Gastrocnemius medialis (tissue), 4 donors: ENCODE results near the gene BRSK1. TPM values are rescaled to one million over a fixed set of nuclear protein-coding genes. Genes with fewer than 3 reads are reported as not detected.

ENCODE experiments used
- ATAC-seq, 2 donors: fragments of 150-250 bp; one replicate each; pipeline ENCODE4 v1.9.1; 2016
- DNase-seq, 2 donors: peaks; one replicate each; pipeline ENCODE4 v3.0.0-alpha.2; 2019
- H3K27ac ChIP-seq, 4 donors: fragments of 200-600 bp; sonication (generic); 1 replicate in 1 of 4; 2 replicates in 3 of 4; pipeline ENCODE4 v1.5.1; 2016 to 2018; ENCODE audit warnings: mild to moderate bottlenecking in 2 of 4, moderate library complexity in 1 of 4
- H3K27me3 ChIP-seq, 3 donors: fragments of 200-600 bp; sonication (generic) in 2 of 3; 1 replicate in 1 of 3; 2 replicates in 2 of 3; pipeline versions ENCODE4 v1.5.1 to v1.6.0; 2016 to 2019; ENCODE audit warnings: mild to moderate bottlenecking in 1 of 3, moderate library complexity in 1 of 3
- H3K36me3 ChIP-seq, 2 donors: fragments of 200-600 bp; sonication (generic) in 1 of 2; one replicate each; pipeline ENCODE4 v1.5.1; 2017 to 2018
- H3K4me1 ChIP-seq, 2 donors: fragments of 200-600 bp; sonication (generic) in 1 of 2; one replicate each; pipeline ENCODE4 v1.5.1; 2016 to 2017; ENCODE audit warnings: mild to moderate bottlenecking in 2 of 2
- H3K4me3 ChIP-seq, 4 donors: fragments of 200-600 bp; sonication (generic) in 3 of 4; 1 replicate in 1 of 4; 2 replicates in 3 of 4; pipeline ENCODE4 v1.5.1; 2016 to 2019; ENCODE audit warnings: mild to moderate bottlenecking in 2 of 4
- H3K9me3 ChIP-seq, 3 donors: fragments of 200-600 bp; sonication (generic) in 2 of 3; 1 replicate in 1 of 3; 2 replicates in 2 of 3; pipeline ENCODE4 v1.5.1; 2016 to 2019
- POLR2A ChIP-seq, 2 donors: fragments of 450-650 bp; IDR thresholded peaks; one replicate each; pipeline ENCODE4 v1.6.1; 2017; ENCODE audit warnings: antibody characterized with exemption in 2 of 2, mild to moderate bottlenecking in 2 of 2, moderate library complexity in 2 of 2
- in situ Hi-C, 4 donors: fragments of 200-750 bp; cut with MboI; loops; one replicate each; pipeline versions ENCODE4 v1.15.0 to v1.8.0; 2017; ENCODE audit warnings: low sequenced_read_pairs in 4 of 4
- intact Hi-C: fragments of 100-400 bp; cut with DNase I; formaldehyde crosslinking; loops from one replicate; pipeline ENCODE4 v1.15.1; 2023; ENCODE audit warnings: low total_unique reads
- microRNA-seq, 2 donors: library from miRNA; unstranded; fragments of <30 nt; microRNA quantifications; one replicate each; pipeline ENCODE4, GENCODE V29; 2016; ENCODE audit warnings: borderline replicate concordance in 2 of 2
- total RNA-seq, 4 donors: library from RNA; depleted of rRNA; stranded (reverse); fragments of >200 nt; gene quantifications; one replicate each; pipeline versions ENCODE4 v1.1.0 to v1.2.3, GENCODE V29; 2016
- TF ChIP-seq, protein P1 (sequence below), 5 experiments: fragments of 450-650 bp in 3 of 5; fragments of 200-600 bp in 2 of 5; sonication (generic) in 2 of 5; IDR thresholded peaks in 4 of 5; conservative IDR thresholded peaks in 1 of 5; 1 replicate in 4 of 5; 2 replicates in 1 of 5; pipeline ENCODE4 v1.5.1; 2016 to 2019; ENCODE audit warnings: antibody characterized with exemption in 5 of 5, mild to moderate bottlenecking in 3 of 5, moderate library complexity in 3 of 5

BRSK1 gene
- total RNA-seq, 4 donors from 2014 or later, result not detected

GRCh38 chr19:55358493-55358892 is 74.7 kb downstream of the BRSK1 start:
- ATAC-seq (no peak), DNase-seq (no peak)
- intact Hi-C loops (no loop called here), in situ Hi-C loops (no loop called here)
- no peak overlapping the region for H3K27ac ChIP-seq
- H3K36me3 ChIP-seq, result no peaks in the 10 kb centered on the region
- no peak overlapping the region for H3K4me3 ChIP-seq
- peaks cover 17 to 31% (median 25%) of the 10 kb centered on the region in 3 donors for H3K27me3 ChIP-seq
- H3K4me1 ChIP-seq, result peaks cover 0 to 10% of the 10 kb centered on the region in 2 donors
- no peaks in the 10 kb centered on the region for H3K9me3 ChIP-seq
- no peak for TF ChIP-seq POLR2A (IDR thresholded peaks at IDR 0.05)
- TF ChIP-seq, protein P1, sequence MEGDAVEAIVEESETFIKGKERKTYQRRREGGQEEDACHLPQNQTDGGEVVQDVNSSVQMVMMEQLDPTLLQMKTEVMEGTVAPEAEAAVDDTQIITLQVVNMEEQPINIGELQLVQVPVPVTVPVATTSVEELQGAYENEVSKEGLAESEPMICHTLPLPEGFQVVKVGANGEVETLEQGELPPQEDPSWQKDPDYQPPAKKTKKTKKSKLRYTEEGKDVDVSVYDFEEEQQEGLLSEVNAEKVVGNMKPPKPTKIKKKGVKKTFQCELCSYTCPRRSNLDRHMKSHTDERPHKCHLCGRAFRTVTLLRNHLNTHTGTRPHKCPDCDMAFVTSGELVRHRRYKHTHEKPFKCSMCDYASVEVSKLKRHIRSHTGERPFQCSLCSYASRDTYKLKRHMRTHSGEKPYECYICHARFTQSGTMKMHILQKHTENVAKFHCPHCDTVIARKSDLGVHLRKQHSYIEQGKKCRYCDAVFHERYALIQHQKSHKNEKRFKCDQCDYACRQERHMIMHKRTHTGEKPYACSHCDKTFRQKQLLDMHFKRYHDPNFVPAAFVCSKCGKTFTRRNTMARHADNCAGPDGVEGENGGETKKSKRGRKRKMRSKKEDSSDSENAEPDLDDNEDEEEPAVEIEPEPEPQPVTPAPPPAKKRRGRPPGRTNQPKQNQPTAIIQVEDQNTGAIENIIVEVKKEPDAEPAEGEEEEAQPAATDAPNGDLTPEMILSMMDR (IDR thresholded peaks at IDR 0.05 in 4 of 5, conservative IDR thresholded peaks at IDR 0.05 in 1 of 5), result no peak

DNA sequence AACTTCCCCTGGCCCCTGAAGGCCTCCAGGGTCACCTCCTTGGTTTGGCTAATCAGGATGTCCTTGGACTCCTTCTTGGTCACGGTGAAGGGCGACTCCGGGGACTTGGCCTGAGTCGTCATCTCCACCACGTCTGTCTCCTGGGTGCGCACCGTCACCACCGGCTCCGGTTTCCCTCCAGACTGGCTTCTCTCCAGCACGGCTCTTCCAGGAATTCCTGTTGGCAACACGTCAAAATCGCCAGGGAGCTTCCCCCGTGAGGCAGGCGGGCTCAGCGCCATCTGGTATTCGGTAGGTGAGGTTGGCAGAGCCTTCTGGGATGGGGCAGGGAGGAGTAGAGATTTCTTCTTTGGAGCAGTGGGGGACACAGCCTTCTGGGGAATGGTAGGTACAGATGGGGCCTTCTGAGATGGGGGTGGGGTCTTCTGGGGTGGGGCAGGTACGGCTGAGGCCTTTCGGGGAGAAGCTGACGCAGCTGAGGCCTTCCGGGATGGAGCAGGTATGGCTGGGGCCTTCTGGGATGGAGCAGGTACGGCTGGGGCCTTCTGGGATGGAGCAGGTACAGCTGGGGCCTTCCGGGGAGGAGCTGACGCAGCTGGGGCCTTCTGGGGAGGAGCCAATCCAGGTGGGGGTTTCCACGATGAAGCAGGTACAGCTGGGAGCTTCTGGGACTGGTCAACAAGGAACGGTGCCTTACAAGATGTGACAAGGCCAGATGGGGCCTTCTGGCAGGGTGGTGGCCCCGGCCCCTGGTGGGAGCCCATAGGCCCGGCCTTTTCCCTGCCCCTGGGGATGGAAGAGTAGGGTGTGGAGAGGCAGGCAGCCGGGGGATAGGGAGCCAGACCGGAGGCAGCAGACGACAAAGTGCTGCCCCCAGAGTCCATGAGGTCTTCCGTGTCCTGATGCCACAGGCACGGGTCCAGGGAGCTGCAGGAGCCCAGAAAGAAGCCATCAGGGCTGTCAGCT is 75.4 kb downstream of the BRSK1 start:
- intact Hi-C loops, result no loop called here
- Histone ChIP-seq H3K27ac (no peak overlapping the region), H3K9me3 (no peaks in the 10 kb centered on the region), H3K36me3 (no peaks in the 10 kb centered on the region), H3K27me3 (peaks cover 12 to 24% (median 17%) of the 10 kb centered on the region in 3 donors), H3K4me1 (peaks cover 0 to 2% of the 10 kb centered on the region in 2 donors), H3K4me3 (no peak overlapping the region)
- DNase-seq (no peak), ATAC-seq (no peak)
- TF ChIP-seq, protein P1 (IDR thresholded peaks at IDR 0.05 in 4 of 5, conservative IDR thresholded peaks at IDR 0.05 in 1 of 5), result no peak
- no peak for TF ChIP-seq POLR2A (IDR thresholded peaks at IDR 0.05)
- in situ Hi-C loops, result no loop called here

DNA sequence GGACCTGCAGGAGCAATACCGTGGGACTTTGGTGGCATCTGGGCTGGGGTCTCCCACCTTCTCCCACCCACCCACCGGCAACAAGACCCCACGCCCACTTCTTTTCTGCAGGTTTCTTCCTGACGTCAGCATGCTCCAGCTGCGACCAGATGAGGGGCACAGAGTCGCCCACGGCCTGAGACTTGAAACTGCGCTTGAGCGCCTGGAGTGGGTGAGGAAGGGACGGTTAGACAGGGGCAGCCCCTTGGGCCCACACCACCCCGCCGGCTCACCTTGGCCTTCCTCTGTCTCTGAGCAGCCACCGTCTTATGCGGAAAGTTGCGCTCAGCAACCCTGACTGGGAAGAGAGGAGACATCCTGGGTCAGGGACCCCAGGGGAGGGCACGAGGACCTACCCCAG is 77.1 kb downstream of the BRSK1 start:
- no peaks in the 10 kb centered on the region for H3K36me3 ChIP-seq
- no peaks in the 10 kb centered on the region for H3K9me3 ChIP-seq
- TF ChIP-seq, protein P1 (IDR thresholded peaks at IDR 0.05 in 4 of 5, conservative IDR thresholded peaks at IDR 0.05 in 1 of 5), result no peak
- no peak for TF ChIP-seq POLR2A (IDR thresholded peaks at IDR 0.05)
- peaks cover 2 to 7% (median 4%) of the 10 kb centered on the region in 3 donors for H3K27me3 ChIP-seq
- DNase-seq, result no peak
- no peak for ATAC-seq
- H3K27ac ChIP-seq, result no peak overlapping the region
- no peak overlapping the region for H3K4me3 ChIP-seq
- H3K4me1 ChIP-seq, result no peaks in the 10 kb centered on the region
- in situ Hi-C loops, result no loop called here
- intact Hi-C loops, result no loop called here

Small RNA genes within 50 kb of the gene (microRNA-seq; reads per million reads assigned to microRNA genes)
- gene MIR6802 (0 reads per million in 2 donors), gene MIR6803 (6.0 to 14.2 reads per million in 2 donors)

Other genes with a start within 250 kb of the BRSK1 start
- under 1 TPM in 1 of 4 donors, not detected in 3; 0.16 TPM for gene GP6, start 245.7 kb upstream of the BRSK1 start, total RNA-seq
- 10 to 100 TPM in 1 of 4 donors, 1 to 10 TPM in 3; 5.2 to 10.5 (median 7.6) TPM for gene RDH13, start 220.8 kb upstream of the BRSK1 start, total RNA-seq
- 1 to 10 TPM in 2 of 4 donors, under 1 TPM in 2; 0.25 to 2.4 (median 1.3) TPM for gene EPS8L1, start 208.1 kb upstream of the BRSK1 start, total RNA-seq
- gene PPP1R12C, start 166.4 kb upstream of the BRSK1 start, total RNA-seq, result 10 to 100 TPM; 22.6 to 28.2 (median 26.2) TPM
- gene TNNT1, start 134.8 kb upstream of the BRSK1 start, total RNA-seq, result 1,000 to 10,000 TPM; 2,342 to 9,166 (median 6,627) TPM
- gene TNNI3, start 126.3 kb upstream of the BRSK1 start, total RNA-seq, result 1 to 10 TPM; 1.6 to 6.2 (median 5.5) TPM
- under 1 TPM in 1 of 4 donors, not detected in 3; 0.39 TPM for gene DNAAF3, start 117.4 kb upstream of the BRSK1 start, total RNA-seq
- gene SYT5, start 103.7 kb upstream of the BRSK1 start, total RNA-seq, result not detected
- gene PTPRH, start 74.5 kb upstream of the BRSK1 start, total RNA-seq, result under 1 TPM; 0.39 to 0.56 (median 0.48) TPM
- gene TMEM86B, start 55.2 kb upstream of the BRSK1 start, total RNA-seq, result 1 to 10 TPM in 3 of 4 donors, under 1 TPM in 1; 0.87 to 5.0 (median 1.7) TPM
- gene PPP6R1, start 25.0 kb upstream of the BRSK1 start, total RNA-seq, result 10 to 100 TPM; 14.6 to 47.9 (median 39.6) TPM
- 10 to 100 TPM; 18.5 to 41.7 (median 36.7) TPM for gene HSPBP1, start 3.9 kb upstream of the BRSK1 start, total RNA-seq
- 1 to 10 TPM in 1 of 4 donors, under 1 TPM in 1, not detected in 2; 0.40 to 3.3 TPM for gene TMEM150B, start 41.3 kb downstream of the BRSK1 start, total RNA-seq
- gene KMT5C, start 55.9 kb downstream of the BRSK1 start, total RNA-seq, result 1 to 10 TPM; 2.5 to 5.4 (median 4.5) TPM
- gene COX6B2, start 70.7 kb downstream of the BRSK1 start, total RNA-seq, result not detected
- gene GARIN5B, start 79.3 kb downstream of the BRSK1 start, total RNA-seq, result not detected
- under 1 TPM in 1 of 4 donors, not detected in 3; 0.66 TPM for gene IL11, start 86.5 kb downstream of the BRSK1 start, total RNA-seq
- not detected for gene TMEM190, start 92.8 kb downstream of the BRSK1 start, total RNA-seq
- 1 to 10 TPM; 1.3 to 4.7 (median 2.1) TPM for gene TMEM238, start 100.3 kb downstream of the BRSK1 start, total RNA-seq
- gene RPL28, start 101.9 kb downstream of the BRSK1 start, total RNA-seq, result 100 to 1,000 TPM; 123 to 278 (median 206) TPM
- 10 to 100 TPM in 3 of 4 donors, 1 to 10 TPM in 1; 7.7 to 14.6 (median 13.4) TPM for gene UBE2S, start 123.8 kb downstream of the BRSK1 start, total RNA-seq
- not detected for gene SHISA7, start 159.3 kb downstream of the BRSK1 start, total RNA-seq
- 100 to 1,000 TPM in 1 of 4 donors, 10 to 100 TPM in 3; 59.7 to 101 (median 88.7) TPM for gene ISOC2, start 177.6 kb downstream of the BRSK1 start, total RNA-seq
- not detected for gene C19orf85, start 180.8 kb downstream of the BRSK1 start, total RNA-seq
- 10 to 100 TPM in 3 of 4 donors, 1 to 10 TPM in 1; 7.4 to 22.3 (median 14.1) TPM for gene ZNF628, start 192.6 kb downstream of the BRSK1 start, total RNA-seq
- 1 to 10 TPM in 2 of 4 donors, under 1 TPM in 2; 0.40 to 2.5 (median 1.1) TPM for gene NAT14, start 201.2 kb downstream of the BRSK1 start, total RNA-seq
- gene SSC5D, start 204.4 kb downstream of the BRSK1 start, total RNA-seq, result 1 to 10 TPM in 2 of 4 donors, under 1 TPM in 2; 0.53 to 2.2 (median 1.1) TPM